Ovary (tissue), 1 donor: ENCODE measurements around the gene PRR35.

Experiments
- EP300 ChIP-seq: sonication (generic); formaldehyde crosslinking; IDR thresholded peaks from one replicate; pipeline ENCODE4 v1.6.1; 2017; ENCODE audit warnings: antibody characterized with exemption
- POLR2A ChIP-seq: fragments of 450-650 bp; IDR thresholded peaks from one replicate; pipeline ENCODE4 v1.6.1; 2017; ENCODE audit warnings: antibody characterized with exemption, mild to moderate bottlenecking, moderate library complexity

- TF ChIP-seq POLR2A: no peak
- TF ChIP-seq EP300: no peak
Observed at GRCh38 chr16:554297-554621, 5.9 kb upstream of the PRR35 start.
